GM18907 (cell line): ENCODE measurements around the gene CAP2.
"Not testable (repeated sequence)": the region's sequence is repeated elsewhere in the genome, so short reads cannot be mapped to it uniquely, and the experiment has no call there.

Experiments
- ATAC-seq: cut with Tn5 transposase; IDR thresholded peaks from one replicate; pipeline ENCODE4 v1.9.1; 2021; ENCODE audit warnings: mild to moderate bottlenecking, moderate library complexity; ENCODE audit not compliant: unreplicated experiment

Gene CAP2

GRCh38 chr6:17565399-17565798 lies 172.0 kb downstream of the CAP2 start:
- ATAC-seq = no peak

DNA sequence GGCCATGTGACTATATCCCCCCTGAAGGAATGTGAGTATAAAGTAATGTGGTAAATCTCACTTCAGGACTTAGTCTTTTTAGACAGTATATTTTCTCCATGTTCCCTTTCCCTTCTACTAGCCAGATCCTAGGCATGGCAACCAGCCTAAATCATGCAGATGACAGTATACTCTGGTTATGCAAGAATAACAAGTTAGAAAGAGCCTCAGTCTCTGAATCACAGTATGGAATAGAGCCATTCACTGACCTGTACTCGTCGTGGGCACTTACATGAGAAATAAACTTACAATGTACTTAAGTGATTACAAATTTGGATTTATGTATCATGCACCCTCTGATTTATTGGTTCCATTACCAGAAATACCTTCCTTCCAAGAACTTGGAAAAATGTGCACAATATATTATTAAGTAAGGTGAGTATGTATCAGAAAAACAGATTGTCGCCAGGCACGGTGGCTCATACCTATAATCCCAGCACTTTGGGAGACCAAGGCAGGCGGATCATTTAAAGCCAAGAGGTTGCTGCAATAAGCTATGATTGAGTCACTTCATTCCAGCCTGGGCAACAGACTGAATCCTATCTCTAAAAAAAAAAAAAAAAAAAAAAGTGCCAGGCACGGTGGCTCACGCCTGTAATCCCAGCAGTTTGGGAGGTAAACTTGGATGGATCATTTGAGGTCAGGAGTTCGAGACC lies 181.6 kb downstream of the CAP2 start:
- no peak for ATAC-seq

DNA sequence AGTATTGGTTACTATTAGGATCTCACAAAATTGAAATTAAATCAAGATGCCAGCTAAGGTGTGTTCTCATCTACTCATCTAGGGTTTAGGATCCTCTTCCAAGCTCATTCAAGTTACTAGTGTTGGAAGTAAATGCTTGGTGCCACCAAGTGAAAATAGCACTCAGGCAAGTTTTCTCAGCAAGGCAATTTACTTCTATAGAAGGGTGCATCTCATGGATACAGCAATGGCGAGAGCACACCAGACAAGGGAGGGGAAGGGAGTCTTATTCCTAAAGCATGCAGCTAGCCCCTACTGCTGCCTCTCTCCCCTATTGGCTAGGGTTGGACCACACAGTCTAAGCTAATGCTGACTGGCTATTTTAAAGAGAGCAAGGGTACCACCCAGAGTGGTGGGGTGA lies 183.7 kb downstream of the CAP2 start:
- ATAC-seq = no peak

DNA sequence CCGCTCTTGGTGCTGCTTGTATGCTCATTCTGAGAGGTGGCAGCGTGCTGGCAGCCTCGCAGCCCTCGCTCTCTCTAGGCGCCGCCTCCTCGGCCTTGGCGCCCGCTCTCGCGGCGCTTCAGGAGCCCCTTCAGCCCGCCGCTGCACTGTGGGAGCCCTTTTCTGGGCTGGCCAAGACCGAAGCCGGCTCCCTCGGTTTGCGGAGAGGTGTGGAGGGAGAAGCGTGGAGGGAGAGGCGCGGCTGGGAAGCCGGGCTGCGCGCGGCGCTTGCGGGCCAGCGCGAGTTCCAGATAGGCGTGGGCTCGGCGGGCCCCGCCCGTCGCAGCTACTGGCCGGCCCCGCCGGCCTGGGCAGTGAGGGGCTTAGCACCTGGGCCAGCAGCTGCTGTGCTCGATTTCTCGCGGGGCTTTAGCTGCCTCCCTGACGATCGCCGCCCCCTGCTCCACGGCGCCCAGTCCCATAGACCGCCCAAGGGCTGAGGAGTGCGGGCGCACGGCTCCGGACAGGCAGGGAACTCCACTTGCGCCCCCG lies 187.2 kb downstream of the CAP2 start:
- no peak for ATAC-seq

DNA sequence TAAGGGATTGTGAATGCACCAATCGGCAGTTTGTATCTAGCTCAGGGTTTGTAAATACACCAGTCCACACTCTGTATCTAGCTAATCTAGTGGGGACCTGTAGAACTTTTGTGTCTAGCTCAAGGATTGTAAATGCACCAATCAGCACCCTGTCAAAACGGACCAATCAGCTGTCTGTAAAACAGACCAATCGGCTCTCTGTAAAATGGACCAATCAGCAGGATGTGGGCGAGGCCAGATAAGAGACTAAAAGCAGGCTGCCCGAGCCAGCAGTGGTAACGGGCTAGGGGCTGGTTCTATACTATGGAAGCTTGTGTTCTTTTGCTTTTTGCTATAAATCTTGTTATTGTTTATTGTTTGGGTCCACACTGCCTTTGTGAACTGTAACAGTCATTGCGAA lies 187.9 kb downstream of the CAP2 start:
- not testable (repeated sequence) for ATAC-seq

DNA sequence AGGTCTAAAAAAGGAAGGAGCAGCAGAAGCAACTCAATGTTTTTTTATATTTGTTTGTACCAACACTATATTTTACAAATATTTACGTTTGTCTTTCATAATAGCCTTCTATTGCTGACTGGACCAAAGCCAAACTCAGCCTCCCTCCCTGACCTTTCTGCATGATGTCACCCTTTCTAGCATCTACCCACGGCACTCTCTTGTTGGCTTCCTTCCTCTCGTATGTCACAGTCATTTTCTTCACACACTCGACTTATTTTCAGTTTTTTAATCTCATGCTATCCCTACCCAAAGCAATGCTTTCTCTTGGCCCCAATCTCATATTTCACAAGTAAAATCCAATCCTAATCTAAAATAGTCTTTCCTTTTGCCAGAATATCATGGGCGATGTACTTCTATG lies 190.4 kb downstream of the CAP2 start:
- ATAC-seq = no peak

DNA sequence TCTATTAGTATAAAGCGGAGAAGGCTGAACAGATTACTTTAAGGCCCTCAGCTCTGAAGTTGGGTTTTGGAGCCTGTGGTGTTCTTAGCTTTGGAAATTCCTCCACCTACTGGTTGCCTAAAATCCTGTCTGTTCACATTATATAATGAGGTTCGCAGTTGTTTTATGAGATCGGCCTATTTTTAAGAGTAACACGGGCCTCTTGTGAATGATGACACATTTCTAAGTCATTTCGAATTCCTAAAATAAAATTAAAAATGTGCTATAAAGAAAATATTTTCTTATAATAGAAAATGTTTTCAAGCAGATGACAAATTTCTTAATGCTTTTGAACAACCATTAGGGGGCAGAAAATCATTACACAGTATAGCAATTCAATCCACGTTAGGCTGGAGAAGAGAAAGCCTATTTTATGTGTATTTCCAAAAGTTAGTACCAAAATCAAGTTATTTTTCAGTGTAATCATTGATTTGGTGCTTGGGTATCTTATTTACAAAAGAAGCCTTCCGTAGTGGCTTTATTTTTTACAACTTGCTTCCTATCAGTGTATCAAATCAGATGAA lies 190.9 kb downstream of the CAP2 start:
- ATAC-seq = peak; percentile 55

DNA sequence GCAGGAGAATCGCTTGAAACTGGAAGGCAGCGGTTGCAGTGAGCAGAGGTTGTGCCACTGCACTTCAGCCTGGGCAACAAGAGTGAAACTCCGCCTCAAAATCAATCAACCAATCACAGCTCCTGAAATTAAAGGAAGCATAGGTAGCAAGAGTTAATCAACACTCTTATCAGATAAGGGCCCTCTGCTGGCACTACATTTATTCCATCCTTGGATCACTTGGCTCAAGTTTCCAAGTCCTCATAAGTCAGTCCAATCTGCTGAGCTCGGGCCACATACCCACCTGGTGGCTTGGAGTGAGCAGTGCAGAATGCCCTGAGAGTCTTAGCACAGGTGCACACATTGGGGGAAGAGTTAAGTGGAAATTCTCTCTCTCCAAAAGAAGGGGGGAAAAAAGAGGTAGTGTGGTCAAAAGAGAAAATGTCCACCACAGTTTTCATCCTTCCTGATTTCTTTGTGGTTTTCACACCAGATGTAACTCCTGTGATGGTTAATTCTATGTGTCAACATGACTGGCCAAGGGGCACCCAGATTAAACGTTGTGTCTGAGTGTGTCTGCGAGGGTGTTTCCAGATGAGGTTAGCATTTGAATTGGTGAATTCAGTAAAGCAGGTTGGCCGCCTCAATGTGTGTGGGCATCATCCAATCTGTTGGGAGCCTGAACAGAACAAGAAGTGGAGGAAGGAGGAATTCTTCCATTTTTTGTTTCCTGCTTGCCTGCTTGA lies 192.5 kb downstream of the CAP2 start:
- no peak for ATAC-seq

DNA sequence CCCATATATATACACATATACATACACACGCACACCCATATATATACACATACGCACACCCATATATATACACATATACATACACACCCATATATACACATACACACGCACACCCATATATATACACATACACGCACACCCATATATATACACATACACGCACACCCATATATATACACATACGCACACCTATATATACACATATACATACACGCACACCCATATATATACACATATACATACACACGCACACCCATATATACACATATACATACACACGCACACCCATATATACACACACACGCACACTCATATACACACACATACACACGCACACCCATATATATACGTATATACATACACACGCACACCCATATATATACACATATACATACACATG lies 193.2 kb downstream of the CAP2 start:
- not testable (repeated sequence) for ATAC-seq

DNA sequence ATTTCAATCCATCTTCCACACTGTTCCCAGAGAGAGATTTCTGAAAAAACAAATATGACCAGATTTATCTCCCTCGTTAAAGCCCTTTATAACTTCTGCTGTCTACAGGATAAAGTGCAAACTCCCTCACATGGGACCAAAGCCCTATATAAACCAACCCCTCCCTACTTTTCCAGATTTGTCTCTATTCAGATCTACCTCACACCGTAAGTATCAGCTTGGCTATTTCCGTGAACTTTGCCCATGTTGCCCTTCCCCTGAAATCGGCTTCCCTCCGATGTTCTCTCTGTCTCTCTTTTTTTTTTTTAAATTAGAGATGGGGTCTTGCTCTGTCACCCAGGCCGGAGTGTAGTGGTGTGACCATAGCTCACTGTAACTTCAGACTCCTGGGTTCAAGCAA lies 194.6 kb downstream of the CAP2 start:
- ATAC-seq = no peak

GRCh38 chr6:17589406-17590096 lies 196.2 kb downstream of the CAP2 start:
- no peak for ATAC-seq

- no peak for ATAC-seq
Measured at GRCh38 chr6:17591287-17591686, 197.9 kb downstream of the CAP2 start.

DNA sequence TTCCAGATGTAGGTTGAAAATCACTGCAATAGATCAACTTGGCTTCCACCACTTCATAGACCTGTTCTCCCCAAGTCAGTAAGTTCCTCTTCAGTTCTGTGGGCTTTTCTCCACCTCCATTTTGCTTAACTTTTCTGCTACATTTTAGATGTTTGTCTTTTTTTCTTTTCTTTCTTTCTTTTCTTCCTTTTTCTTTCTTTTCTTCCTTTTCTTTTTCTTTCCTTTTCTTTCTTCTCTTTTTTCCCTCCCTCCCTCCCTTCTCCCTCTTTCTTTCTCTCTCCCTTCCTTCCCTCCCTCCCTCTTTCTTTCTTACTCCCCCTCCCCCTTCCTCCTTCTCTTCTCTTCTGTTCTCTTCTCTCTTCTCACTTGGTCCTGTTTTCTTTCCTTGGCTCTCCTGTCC lies 199.9 kb downstream of the CAP2 start:
- ATAC-seq = no peak

DNA sequence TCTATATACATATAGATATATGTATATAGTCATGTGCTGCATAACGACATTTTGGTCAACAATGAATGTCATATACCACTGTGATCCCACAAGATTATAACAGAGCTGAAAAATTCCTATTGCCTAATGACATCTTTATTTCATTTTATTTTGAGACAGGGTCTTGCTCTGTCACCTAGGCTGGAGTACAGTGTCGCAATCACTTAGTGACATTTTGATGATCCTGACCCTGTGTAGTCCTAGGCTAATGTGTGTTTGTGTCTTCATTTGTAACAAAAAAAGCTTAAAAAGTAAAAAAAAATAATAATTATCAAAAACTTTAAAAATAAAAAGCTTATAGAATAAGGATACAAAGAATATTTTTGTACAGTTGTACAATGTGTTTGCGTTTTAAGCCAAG lies 202.7 kb downstream of the CAP2 start:
- no peak for ATAC-seq

GRCh38 chr6:17599877-17600526 lies 206.6 kb downstream of the CAP2 start, which contains the start of gene FAM8A1:
Gene FAM8A1, plus strand, starts transcription at chr6:17600302. Its CDS starts 108 bp downstream, at chr6:17600410.
- ATAC-seq = peak; percentile 90

DNA sequence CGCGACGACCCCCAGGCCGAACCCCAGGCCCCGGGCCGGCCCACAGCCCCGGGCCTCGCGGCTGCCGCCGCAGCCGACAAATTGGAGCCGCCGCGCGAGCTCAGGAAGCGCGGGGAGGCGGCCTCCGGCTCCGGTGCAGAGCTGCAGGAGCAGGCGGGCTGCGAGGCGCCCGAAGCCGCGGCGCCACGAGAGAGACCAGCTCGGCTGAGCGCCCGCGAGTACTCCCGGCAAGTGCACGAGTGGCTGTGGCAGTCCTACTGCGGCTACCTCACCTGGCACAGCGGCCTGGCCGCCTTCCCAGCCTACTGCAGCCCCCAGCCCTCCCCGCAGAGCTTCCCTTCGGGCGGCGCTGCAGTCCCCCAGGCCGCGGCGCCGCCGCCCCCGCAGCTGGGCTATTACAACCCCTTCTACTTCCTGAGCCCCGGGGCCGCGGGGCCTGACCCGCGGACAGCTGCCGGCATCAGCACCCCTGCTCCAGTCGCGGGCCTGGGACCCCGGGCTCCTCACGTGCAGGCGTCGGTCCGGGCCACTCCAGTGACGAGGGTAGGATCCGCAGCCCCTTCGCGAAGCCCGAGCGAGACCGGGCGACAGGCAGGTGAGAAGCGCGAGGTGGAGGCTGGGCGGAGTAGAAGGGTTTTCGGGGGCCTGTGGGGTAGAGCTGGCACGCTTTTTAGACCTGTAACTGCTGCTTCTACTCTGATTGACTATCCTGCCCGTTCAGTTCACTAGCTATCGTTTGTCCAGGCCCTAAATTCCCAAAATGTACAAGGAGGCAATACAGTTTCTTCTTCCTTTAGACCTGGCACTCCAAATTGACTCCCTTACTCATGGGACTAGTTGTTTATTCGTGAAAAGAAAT lies 207.4 kb downstream of the CAP2 start:
- ATAC-seq = peak; percentile 64

GRCh38 chr6:17601386-17601703 lies 207.9 kb downstream of the CAP2 start:
- ATAC-seq = no peak

DNA sequence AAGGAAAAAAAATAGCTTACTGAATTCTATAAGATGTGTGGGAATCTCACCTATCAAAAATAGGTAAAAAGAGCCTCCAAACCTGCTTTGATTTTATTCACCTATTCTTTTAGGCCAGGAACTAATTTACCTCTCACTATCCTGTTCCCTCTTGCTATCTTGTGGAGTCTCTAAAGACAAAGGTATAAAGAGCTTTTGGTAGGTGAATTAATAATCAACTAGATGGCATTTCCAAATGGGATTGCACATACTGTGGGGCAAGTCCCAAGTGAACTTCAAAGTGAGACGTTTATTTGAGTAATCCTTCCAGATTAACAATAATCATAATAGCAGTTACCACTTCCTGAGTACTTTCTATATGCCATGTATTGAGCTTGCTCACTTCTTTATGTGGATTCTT lies 209.5 kb downstream of the CAP2 start:
- ATAC-seq = no peak

DNA sequence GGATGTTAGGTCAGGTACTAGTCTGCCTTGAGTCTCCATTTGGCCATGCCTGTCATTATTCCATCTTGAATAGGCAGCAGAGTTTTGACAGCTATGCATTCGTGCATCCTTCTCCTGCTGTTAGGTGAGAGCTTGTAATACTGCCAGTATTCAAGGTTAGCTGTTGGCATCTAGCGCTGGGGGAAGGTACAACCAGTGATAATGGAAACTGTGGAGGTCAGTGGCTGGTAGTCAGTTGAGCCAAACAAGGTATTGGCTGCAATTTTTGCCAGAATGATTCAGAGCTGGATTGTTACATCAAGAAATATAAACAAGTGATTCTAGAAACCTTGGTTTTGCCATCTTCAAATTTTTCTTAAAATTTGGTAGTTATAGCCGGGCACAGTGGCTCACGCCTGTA lies 213.2 kb downstream of the CAP2 start:
- no peak for ATAC-seq
